Body of pancreas (tissue), 4 donors: ENCODE data around the gene RAP1GAP2. TPM values are rescaled to one million over a fixed set of nuclear protein-coding genes. Genes with fewer than 3 reads are reported as not detected.

Source experiments
- ATAC-seq: fragments of 150-250 bp; one replicate; pipeline ENCODE4 v1.9.1; 2016
- DNase-seq, 4 donors: peaks; one replicate each; pipeline ENCODE4 v3.0.0-alpha.2; 2019
- H3K27ac ChIP-seq, 4 donors: fragments of 200-600 bp; sonication (generic); 1 replicate in 3 of 4; 2 replicates in 1 of 4; pipeline versions ENCODE4 v1.5.1 to v1.6.1; 2016 to 2019; ENCODE audit warnings: mild to moderate bottlenecking in 1 of 4, mixed read lengths in 1 of 4, moderate library complexity in 1 of 4
- H3K27me3 ChIP-seq, 2 donors: fragments of 200-600 bp; sonication (generic); one replicate each; pipeline ENCODE4 v1.6.0; 2016; ENCODE audit warnings: mild to moderate bottlenecking in 1 of 2
- H3K36me3 ChIP-seq, 2 donors: fragments of 200-600 bp; sonication (generic); replicated peaks in 1 of 2; 2 replicates each; pipeline ENCODE4 v1.5.1; 2016; ENCODE audit warnings: low read depth in 2 of 2; ENCODE audit not compliant: insufficient read depth in 1 of 2
- H3K4me1 ChIP-seq: fragments of 200-600 bp; sonication (generic); one replicate; pipeline ENCODE4 v1.6.0; 2016
- H3K4me3 ChIP-seq, 2 donors: fragments of 200-600 bp; sonication (generic); 1 replicate in 1 of 2; 2 replicates in 1 of 2; pipeline ENCODE4 v1.5.1; 2016 to 2019
- H3K9me3 ChIP-seq, 3 donors: fragments of 200-600 bp; sonication (generic); 1 replicate in 2 of 3; 2 replicates in 1 of 3; pipeline ENCODE4 v1.5.1; 2016
- CTCF ChIP-seq, 7 experiments: fragments of 450-650 bp in 4 of 7; fragments of 200-600 bp in 3 of 7; sonication (generic) in 3 of 7; IDR thresholded peaks; one replicate each; pipeline ENCODE4 v1.5.1; 2016 to 2019; ENCODE audit warnings: antibody characterized with exemption in 7 of 7
- POLR2A ChIP-seq, 3 donors: fragments of 450-650 bp; IDR thresholded peaks; one replicate each; pipeline ENCODE4 v1.6.1; 2016; ENCODE audit warnings: antibody characterized with exemption in 3 of 3, mild to moderate bottlenecking in 2 of 3
- WGBS, 2 donors: methylation state at CpG; one replicate each; pipeline ENCODE4 v1.1.5; 2017; 5-methylcytosine and 5-hydroxymethylcytosine counted together
- intact Hi-C: fragments of 100-400 bp; cut with DNase I; formaldehyde crosslinking; loops from one replicate; pipeline ENCODE4 v1.15.1; 2023
- total RNA-seq, 2 donors: library from RNA; depleted of rRNA; stranded (reverse); fragments of >200 nt; gene quantifications; one replicate each; pipeline ENCODE4 v1.1.0, GENCODE V29; 2016

RAP1GAP2 gene
- total RNA-seq, 2 donors from 2014 or later: 21.8 to 81.1 TPM

DNA sequence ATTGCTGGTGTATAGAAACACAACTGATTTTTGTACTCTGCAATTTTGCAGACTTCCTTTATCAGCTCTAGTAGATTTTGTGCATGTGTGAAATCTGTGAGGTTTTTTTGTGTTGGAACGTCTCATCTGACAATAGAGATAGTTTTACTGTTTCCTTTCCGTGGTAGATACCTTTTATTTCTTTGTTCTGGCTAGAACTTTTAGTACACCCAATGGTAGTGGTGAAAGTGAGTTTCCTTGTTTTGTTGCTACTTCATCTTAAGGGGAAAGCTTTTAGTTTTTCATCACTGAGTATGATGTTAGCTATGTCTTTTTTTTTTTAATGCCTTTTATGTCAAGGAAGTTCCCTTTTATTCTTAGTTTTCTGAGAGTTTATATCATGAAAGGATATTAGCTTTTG is 149.1 kb downstream of the RAP1GAP2 start:
- H3K27me3 ChIP-seq: no peaks in the 10 kb centered on the region
- intact Hi-C loops: no loop called here
- H3K36me3 ChIP-seq: no peaks in the 10 kb centered on the region
- WGBS, 2 donors: 39 to 47% methylated on average over 2 of the region's 2 CpGs
- DNase-seq (no peak), ATAC-seq (no peak)
- H3K4me3 ChIP-seq: no peak overlapping the region
- H3K4me1 ChIP-seq: no peaks in the 10 kb centered on the region
- TF ChIP-seq POLR2A (IDR thresholded peaks at IDR 0.05) (no peak), CTCF (IDR thresholded peaks at IDR 0.05) (no peak)
- no peaks in the 10 kb centered on the region for H3K9me3 ChIP-seq
- H3K27ac ChIP-seq: no peak overlapping the region

DNA sequence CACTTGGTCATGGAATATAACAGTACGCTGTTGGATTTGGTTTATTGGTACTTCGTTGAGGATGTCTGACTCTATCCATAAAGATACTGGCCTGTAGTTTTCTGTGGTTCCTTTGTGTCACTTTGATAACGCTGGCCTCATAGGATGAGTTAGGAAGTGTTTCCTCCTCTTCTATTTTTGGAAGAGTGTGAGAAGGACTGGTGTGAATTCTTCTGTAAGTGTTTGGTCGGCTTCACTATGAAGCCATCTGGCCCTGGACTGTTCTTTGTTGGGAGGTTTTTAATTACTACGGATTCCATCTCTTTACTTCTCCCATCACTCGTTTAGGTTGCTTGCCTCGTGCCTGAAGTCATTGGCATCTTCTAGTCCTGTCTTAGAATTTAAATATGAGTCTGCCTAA is 149.9 kb downstream of the RAP1GAP2 start:
- Histone ChIP-seq H3K4me3 (no peak overlapping the region), H3K9me3 (no peaks in the 10 kb centered on the region), H3K36me3 (no peaks in the 10 kb centered on the region), H3K27ac (no peak overlapping the region), H3K4me1 (no peaks in the 10 kb centered on the region), H3K27me3 (no peaks in the 10 kb centered on the region)
- intact Hi-C loops: no loop called here
- no peak for TF ChIP-seq POLR2A (IDR thresholded peaks at IDR 0.05)
- no peak for TF ChIP-seq CTCF (IDR thresholded peaks at IDR 0.05)
- ATAC-seq (no peak), DNase-seq (no peak)
- WGBS, 2 donors: 89 to 93% methylated on average over 7 of the region's 7 CpGs

DNA sequence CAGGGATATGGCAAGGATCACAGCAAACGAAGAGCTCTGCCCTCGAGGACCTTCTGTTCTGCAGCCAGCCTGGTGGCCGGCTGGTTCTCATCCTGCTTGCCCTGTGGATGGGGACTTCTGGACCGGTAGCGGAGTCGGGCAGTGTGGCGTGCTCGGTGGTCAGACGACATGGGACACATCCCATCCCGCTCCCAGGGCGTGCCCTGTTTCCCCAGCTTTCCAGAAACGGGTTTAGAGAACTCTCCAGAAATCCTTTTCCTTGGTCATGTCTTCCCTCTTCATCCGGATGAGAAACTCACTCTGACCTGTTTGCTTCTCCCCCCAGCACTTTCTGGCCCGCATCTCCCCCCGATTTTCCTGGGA is 151.3 kb downstream of the RAP1GAP2 start:
- Histone ChIP-seq H3K4me3 (no peak overlapping the region), H3K27ac (no peak overlapping the region), H3K4me1 (no peaks in the 10 kb centered on the region), H3K36me3 (no peaks in the 10 kb centered on the region), H3K9me3 (no peaks in the 10 kb centered on the region), H3K27me3 (no peaks in the 10 kb centered on the region)
- ATAC-seq (no peak), DNase-seq (peak in 1 of 4 donors; percentile 3)
- intact Hi-C loops: no loop called here
- TF ChIP-seq POLR2A (IDR thresholded peaks at IDR 0.05) (no peak), CTCF (IDR thresholded peaks at IDR 0.05) (no peak)
- WGBS, 2 donors: 81 to 85% methylated on average over 13 to 15 of the region's 15 CpGs

- TF ChIP-seq POLR2A (IDR thresholded peaks at IDR 0.05): no peak
- TF ChIP-seq CTCF (IDR thresholded peaks at IDR 0.05): no peak
- DNase-seq (peak in 1 of 4 donors; percentile 13), ATAC-seq (no peak)
- H3K4me3 ChIP-seq: no peak overlapping the region
- H3K9me3 ChIP-seq: no peaks in the 10 kb centered on the region
- no peak overlapping the region for H3K27ac ChIP-seq
- no peaks in the 10 kb centered on the region for H3K4me1 ChIP-seq
- no peaks in the 10 kb centered on the region for H3K27me3 ChIP-seq
- intact Hi-C loops: no loop called here
- 78 to 85% methylated on average over 13 to 14 of the region's 14 CpGs for WGBS, 2 donors
- H3K36me3 ChIP-seq: no peaks in the 10 kb centered on the region
Measured at GRCh38 chr17:2947996-2948550, 151.8 kb downstream of the RAP1GAP2 start.

DNA sequence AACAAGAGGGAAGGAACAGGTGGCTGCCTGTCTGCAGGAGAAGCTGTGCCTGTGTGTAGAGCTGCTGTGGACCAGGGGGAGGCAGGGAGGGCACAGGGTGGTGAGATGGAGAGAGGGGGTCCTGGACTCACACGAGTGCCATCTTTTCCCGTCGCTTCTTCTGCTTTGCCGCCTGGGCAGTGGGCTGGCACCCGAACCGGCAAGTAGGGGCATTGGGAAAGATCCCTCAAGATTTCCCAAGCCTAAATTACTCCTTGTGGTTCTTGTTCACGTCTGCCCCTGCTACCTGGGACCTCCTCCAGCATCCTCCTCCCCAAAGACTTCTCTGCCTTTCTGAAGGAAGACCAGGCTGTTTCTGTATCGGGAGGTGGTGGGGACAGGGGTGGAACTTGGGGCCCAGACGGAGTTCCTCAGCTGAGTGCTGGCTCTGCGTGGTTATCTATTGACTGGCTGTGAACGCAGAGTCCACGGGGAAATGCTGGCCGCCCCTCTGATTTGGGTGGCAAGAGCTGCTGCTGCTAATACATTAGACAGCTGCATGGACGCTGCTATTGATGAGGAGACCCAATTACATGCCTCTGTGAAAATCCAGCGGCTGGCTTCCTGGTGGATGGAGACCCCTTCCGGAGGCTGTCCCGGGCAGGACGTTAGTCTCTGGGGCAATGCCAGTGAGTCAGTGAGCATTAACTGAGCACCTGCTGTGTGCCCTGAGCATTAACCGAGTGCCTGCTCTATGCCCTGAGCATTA is 152.7 kb downstream of the RAP1GAP2 start:
- peak overlapping the region in 2 of 4 donors; percentile 21 to 25 for H3K27ac ChIP-seq
- TF ChIP-seq POLR2A (IDR thresholded peaks at IDR 0.05) (no peak), CTCF (IDR thresholded peaks at IDR 0.05) (no peak)
- 76 to 77% methylated on average over 8 to 19 of the region's 19 CpGs for WGBS, 2 donors
- no peak overlapping the region for H3K4me3 ChIP-seq
- H3K4me1 ChIP-seq: no peaks in the 10 kb centered on the region
- H3K27me3 ChIP-seq: no peaks in the 10 kb centered on the region
- intact Hi-C loops: no loop called here
- no peaks in the 10 kb centered on the region for H3K36me3 ChIP-seq
- H3K9me3 ChIP-seq: no peaks in the 10 kb centered on the region
- peak in 1 of 4 donors; percentile 7 for DNase-seq
- ATAC-seq: no peak
